NCI-H2029 (cell line): ENCODE results near the gene FAM163B.

ENCODE experiments used
- DNase-seq: peaks from one replicate; lab custom pipeline; 2025; lab: John Stamatoyannopoulos, UW

The FAM163B gene

GRCh38 chr9:133609311-133610098, at the start of gene FAM163B:
TSS of gene FAM163B (minus strand) at chr9:133609389. CDS start at chr9:133580223, 29,166 bp downstream.
- peak; percentile 40 for DNase-seq

- peak; percentile 83 for DNase-seq
These were observed 48.0 kb upstream of the FAM163B start for GRCh38 chr9:133657120-133657661.

- peak; percentile 67 for DNase-seq
These were observed 47.3 kb upstream of the FAM163B start for GRCh38 chr9:133656211-133657119.

- DNase-seq: no peak
These were observed 46.5 kb upstream of the FAM163B start for GRCh38 chr9:133655701-133656100.

- DNase-seq: no peak
These were observed 45.8 kb upstream of the FAM163B start for GRCh38 chr9:133654736-133655657.

GRCh38 chr9:133653638-133654037, 44.4 kb upstream of the FAM163B start:
- DNase-seq: no peak

- no peak for DNase-seq
These were observed 40.8 kb upstream of the FAM163B start for GRCh38 chr9:133650026-133650425.

- DNase-seq: no peak
These were observed 40.0 kb upstream of the FAM163B start for GRCh38 chr9:133649194-133649593.

GRCh38 chr9:133647765-133648469, 38.7 kb upstream of the FAM163B start:
- DNase-seq: no peak

GRCh38 chr9:133647148-133647547, 38.0 kb upstream of the FAM163B start:
- DNase-seq: no peak

GRCh38 chr9:133645021-133645765, 36.0 kb upstream of the FAM163B start:
- DNase-seq: no peak

GRCh38 chr9:133643978-133644760, 35.0 kb upstream of the FAM163B start:
- no peak for DNase-seq

- DNase-seq: no peak
These were observed 34.2 kb upstream of the FAM163B start for GRCh38 chr9:133643362-133643755.

GRCh38 chr9:133642708-133643361, 33.6 kb upstream of the FAM163B start:
- no peak for DNase-seq

GRCh38 chr9:133641861-133642595, 32.8 kb upstream of the FAM163B start:
- DNase-seq: no peak

GRCh38 chr9:133641396-133641655, 32.1 kb upstream of the FAM163B start:
- DNase-seq: no peak

- DNase-seq: no peak
These were observed 31.6 kb upstream of the FAM163B start for GRCh38 chr9:133640580-133641395.

GRCh38 chr9:133640160-133640559, 31.0 kb upstream of the FAM163B start:
- no peak for DNase-seq
